Body of pancreas (tissue), 4 donors: ENCODE results near the gene SH3TC1.

ENCODE experiments used
- POLR2A ChIP-seq, 3 donors: fragments of 450-650 bp; IDR thresholded peaks; one replicate each; pipeline ENCODE4 v1.6.1; 2016; ENCODE audit warnings: antibody characterized with exemption in 3 of 3, mild to moderate bottlenecking in 2 of 3
- TF ChIP-seq, protein P1 (sequence below), 7 experiments: fragments of 450-650 bp in 4 of 7; fragments of 200-600 bp in 3 of 7; sonication (generic) in 3 of 7; IDR thresholded peaks; one replicate each; pipeline ENCODE4 v1.5.1; 2016 to 2019; ENCODE audit warnings: antibody characterized with exemption in 7 of 7

DNA sequence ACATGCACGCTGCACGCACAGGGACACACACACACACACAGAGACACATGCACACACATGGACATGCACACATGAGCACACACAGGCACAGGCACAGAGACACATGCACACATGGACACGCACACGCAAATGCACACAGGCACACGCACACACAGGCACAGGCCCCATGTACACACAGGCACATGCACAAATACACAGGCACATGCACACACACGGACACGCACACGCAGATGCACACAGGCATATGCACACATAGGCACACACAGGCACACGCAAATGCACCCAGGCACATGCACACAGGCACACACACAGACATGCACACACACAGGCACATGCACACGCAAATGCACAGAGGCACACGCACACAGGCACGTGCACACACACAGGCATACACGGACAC is 40.1 kb downstream of the SH3TC1 start:
- TF ChIP-seq, protein P1, sequence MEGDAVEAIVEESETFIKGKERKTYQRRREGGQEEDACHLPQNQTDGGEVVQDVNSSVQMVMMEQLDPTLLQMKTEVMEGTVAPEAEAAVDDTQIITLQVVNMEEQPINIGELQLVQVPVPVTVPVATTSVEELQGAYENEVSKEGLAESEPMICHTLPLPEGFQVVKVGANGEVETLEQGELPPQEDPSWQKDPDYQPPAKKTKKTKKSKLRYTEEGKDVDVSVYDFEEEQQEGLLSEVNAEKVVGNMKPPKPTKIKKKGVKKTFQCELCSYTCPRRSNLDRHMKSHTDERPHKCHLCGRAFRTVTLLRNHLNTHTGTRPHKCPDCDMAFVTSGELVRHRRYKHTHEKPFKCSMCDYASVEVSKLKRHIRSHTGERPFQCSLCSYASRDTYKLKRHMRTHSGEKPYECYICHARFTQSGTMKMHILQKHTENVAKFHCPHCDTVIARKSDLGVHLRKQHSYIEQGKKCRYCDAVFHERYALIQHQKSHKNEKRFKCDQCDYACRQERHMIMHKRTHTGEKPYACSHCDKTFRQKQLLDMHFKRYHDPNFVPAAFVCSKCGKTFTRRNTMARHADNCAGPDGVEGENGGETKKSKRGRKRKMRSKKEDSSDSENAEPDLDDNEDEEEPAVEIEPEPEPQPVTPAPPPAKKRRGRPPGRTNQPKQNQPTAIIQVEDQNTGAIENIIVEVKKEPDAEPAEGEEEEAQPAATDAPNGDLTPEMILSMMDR (IDR thresholded peaks at IDR 0.05), result no peak
- no peak for TF ChIP-seq POLR2A (IDR thresholded peaks at IDR 0.05)
